OCI-LY7 (cell line): ENCODE measurements around the gene BIVM. TPM values are rescaled to one million over a fixed set of nuclear protein-coding genes. Genes with fewer than 3 reads are reported as not detected.

Experiments
- BruUV-seq: library from RNA; stranded (reverse); fragments of 400-500 nt; replicated peaks from 2 replicates; lab custom pipeline; 2021; lab: Mats Ljungman, UMichigan
- CTCF ChIA-PET: fragments of 300-600 bp; sonication (Branson Sonifier 250); formaldehyde crosslinking; loops from one replicate; lab custom pipeline; 2022; ENCODE audit warnings: antibody characterized with exemption; ENCODE audit not compliant: unreplicated experiment; lab: Charles Lee
- POLR2A ChIA-PET: fragments of 300-600 bp; sonication (Branson Sonifier 250); formaldehyde crosslinking; loops from one replicate; lab custom pipeline; 2022; ENCODE audit warnings: antibody characterized with exemption; lab: Charles Lee
- DNase-seq: peaks from one replicate; pipeline ENCODE4 v3.0.0-alpha.2; 2015; ENCODE audit warnings: low spot score
- H2AFZ ChIP-seq: fragments of 200-600 bp; sonication (generic), shearing (Covaris generic); 2 replicates; pipeline ENCODE4 v1.6.1; 2014; ENCODE audit warnings: mild to moderate bottlenecking, antibody characterized with exemption, low read length, moderate library complexity
- H3K27ac ChIP-seq: fragments of 200-600 bp; sonication (generic); 2 replicates; pipeline ENCODE4 v1.5.1; 2014; ENCODE audit warnings: mixed run types, low read depth, mild to moderate bottlenecking, moderate library complexity, low read length, inconsistent platforms; ENCODE audit not compliant: poor library complexity, severe bottlenecking
- H3K36me3 ChIP-seq: fragments of 200-600 bp; sonication (generic); 2 replicates; pipeline ENCODE4 v1.6.1; 2014; ENCODE audit warnings: mild to moderate bottlenecking, antibody characterized with exemption, low read length, moderate library complexity, mixed read lengths; ENCODE audit not compliant: insufficient read depth
- H3K4me1 ChIP-seq: fragments of 200-600 bp; sonication (generic); 2 replicates; pipeline ENCODE4 v1.5.1; 2014; ENCODE audit warnings: mild to moderate bottlenecking, low read length; ENCODE audit not compliant: insufficient read depth, poor library complexity, severe bottlenecking
- H3K4me2 ChIP-seq: fragments of 200-600 bp; sonication (generic); 2 replicates; pipeline ENCODE4 v1.6.1; 2014; ENCODE audit warnings: mild to moderate bottlenecking, low read length
- H3K4me3 ChIP-seq: fragments of 200-600 bp; sonication (generic); 2 replicates; pipeline ENCODE4 v1.5.1; 2014; ENCODE audit warnings: mild to moderate bottlenecking, low read depth, low read length; ENCODE audit not compliant: poor library complexity, severe bottlenecking
- H3K79me2 ChIP-seq: fragments of 200-600 bp; sonication (generic); 2 replicates; pipeline ENCODE4 v1.6.1; 2016; ENCODE audit warnings: low read depth, mild to moderate bottlenecking, low read length, moderate library complexity, mixed read lengths; ENCODE audit not compliant: insufficient read depth
- H3K9me2 ChIP-seq: fragments of 200-600 bp; sonication (generic); 2 replicates; pipeline ENCODE4 v1.6.1; 2016; ENCODE audit warnings: mild to moderate bottlenecking, low read length, mixed read lengths; ENCODE audit not compliant: insufficient read depth
- H3K9me3 ChIP-seq: fragments of 200-600 bp; sonication (generic); 2 replicates; pipeline ENCODE4 v1.6.1; 2014; ENCODE audit warnings: mild to moderate bottlenecking, mixed run types, low read length, mixed read lengths
- H4K20me1 ChIP-seq: fragments of 200-600 bp; sonication (generic); 2 replicates; pipeline ENCODE4 v1.6.1; 2014; ENCODE audit warnings: mild to moderate bottlenecking, antibody characterized with exemption, low read length, moderate library complexity, mixed read lengths; ENCODE audit not compliant: insufficient read depth
- CTCF ChIP-seq: fragments of 200-600 bp; sonication (generic); conservative IDR thresholded peaks from 2 replicates; pipeline ENCODE4 v1.5.1; 2014; ENCODE audit warnings: mild to moderate bottlenecking, antibody characterized with exemption, low read length, moderate library complexity, mixed read lengths
- EZH2phosphoT487 ChIP-seq: fragments of 200-600 bp; sonication (generic); IDR thresholded peaks from 2 replicates; pipeline ENCODE4 v1.6.1; 2018; ENCODE audit warnings: low read depth, borderline replicate concordance, mild to moderate bottlenecking, mixed run types, antibody characterized with exemption, low read length, moderate library complexity, mixed read lengths
- intact Hi-C: fragments of 100-400 bp; cut with micrococcal nuclease; formaldehyde crosslinking; loops from one replicate; pipeline ENCODE4 v1.10.0; 2022; ENCODE audit not compliant: unreplicated experiment
- total RNA-seq, 2 experiments: library from RNA; depleted of rRNA in 1 of 2; stranded (reverse); fragments of >200 nt in 1 of 2; shearing (Covaris generic) in 1 of 2; gene quantifications; 2 replicates each; pipeline ENCODE4 v1.2.3, GENCODE V29; 2014 to 2022

Gene BIVM
- total RNA-seq, 2 experiments from 2014 or later, result not detected

- TF ChIP-seq CTCF, result no peak
- no peak for TF ChIP-seq EZH2phosphoT487
- H3K4me3 ChIP-seq, result no peak overlapping the region
These were observed 14.4 kb upstream of the BIVM start for GRCh38 chr13:102784483-102784882.

GRCh38 chr13:102788683-102789082, 10.2 kb upstream of the BIVM start:
- no peaks in the 10 kb centered on the region for H3K9me3 ChIP-seq
- H2AFZ ChIP-seq, result no peak overlapping the region
- POLR2A ChIA-PET, result no interaction called here
- H3K9me2 ChIP-seq, result no peaks in the 10 kb centered on the region
- no peak overlapping the region for H3K4me2 ChIP-seq
- TF ChIP-seq CTCF (no peak), EZH2phosphoT487 (no peak)
- no peaks in the 10 kb centered on the region for H3K79me2 ChIP-seq
- no peak for DNase-seq
- no peak overlapping the region for H3K27ac ChIP-seq
- CTCF ChIA-PET, result no interaction called here
- no peaks in the 10 kb centered on the region for H3K36me3 ChIP-seq
- intact Hi-C loops, result no loop called here
- BruUV-seq, result no TSS peak
- no peaks in the 10 kb centered on the region for H4K20me1 ChIP-seq
- no peak overlapping the region for H3K4me3 ChIP-seq
- H3K4me1 ChIP-seq, result no peaks in the 10 kb centered on the region

More at GRCh38 chr13:102784483-102784882, 14.4 kb upstream of the BIVM start:
- Histone ChIP-seq H3K79me2 (no peaks in the 10 kb centered on the region), H3K27ac (no peak overlapping the region), H3K36me3 (no peaks in the 10 kb centered on the region), H3K4me2 (no peak overlapping the region), H3K4me1 (no peaks in the 10 kb centered on the region), H3K9me2 (no peaks in the 10 kb centered on the region), H2AFZ (no peak overlapping the region), H3K9me3 (no peaks in the 10 kb centered on the region), H4K20me1 (no peaks in the 10 kb centered on the region)
- intact Hi-C loops, result no loop called here
- POLR2A ChIA-PET, result no interaction called here
- DNase-seq, result no peak
- no TSS peak for BruUV-seq
- CTCF ChIA-PET, result no interaction called here

- TF ChIP-seq CTCF (no peak), EZH2phosphoT487 (no peak)
- no peak overlapping the region for H3K4me2 ChIP-seq
- H3K9me2 ChIP-seq, result no peaks in the 10 kb centered on the region
- no peaks in the 10 kb centered on the region for H4K20me1 ChIP-seq
- no peaks in the 10 kb centered on the region for H3K36me3 ChIP-seq
- H3K4me1 ChIP-seq, result no peaks in the 10 kb centered on the region
- no peaks in the 10 kb centered on the region for H3K79me2 ChIP-seq
- ChIA-PET POLR2A (interaction anchor here (0.5 kb wide), 1 partner anchor 22 kb away, joined by 3 read pairs; no protein-coding TSS in a partner anchor), CTCF (no interaction called here)
- DNase-seq, result no peak
- no peak overlapping the region for H3K4me3 ChIP-seq
- H2AFZ ChIP-seq, result no peak overlapping the region
- intact Hi-C loops, result no loop called here
- no TSS peak for BruUV-seq
- H3K27ac ChIP-seq, result no peak overlapping the region
- H3K9me3 ChIP-seq, result no peaks in the 10 kb centered on the region
These were observed 6.5 kb upstream of the BIVM start for GRCh38 chr13:102792396-102792795.
